H9 (cell line): ENCODE measurements around the gene MTTP. TPM values are rescaled to one million over a fixed set of nuclear protein-coding genes. Genes with fewer than 3 reads are reported as not detected.

Experiments
- DNase-seq: peaks from one replicate; pipeline ENCODE4 v3.0.0-alpha.2; 2017
- H2AFZ ChIP-seq: one replicate; pipeline ENCODE4 v1.6.1; 2013; ENCODE audit warnings: mild to moderate bottlenecking, low read length, control low read depth, moderate library complexity
- H2AK5ac ChIP-seq: 2 replicates; pipeline ENCODE4 v1.6.1; 2013; ENCODE audit warnings: low read length, control low read depth, mixed read lengths; ENCODE audit not compliant: insufficient read length
- H2BK120ac ChIP-seq: one replicate; pipeline ENCODE4 v1.6.1; 2013; ENCODE audit warnings: low read depth, mild to moderate bottlenecking, low read length, control low read depth, inconsistent platforms; ENCODE audit not compliant: poor library complexity, severe bottlenecking
- H2BK12ac ChIP-seq: 2 replicates; pipeline ENCODE4 v1.6.1; 2013; ENCODE audit warnings: low read length, control low read depth, mixed read lengths, low read depth; ENCODE audit not compliant: insufficient read length
- H2BK15ac ChIP-seq: 2 replicates; pipeline ENCODE4 v1.6.1; 2013; ENCODE audit warnings: low read depth, low read length, control low read depth
- H2BK20ac ChIP-seq: one replicate; pipeline ENCODE4 v1.6.1; 2013; ENCODE audit warnings: low read depth, mild to moderate bottlenecking, low read length, control low read depth, inconsistent platforms; ENCODE audit not compliant: poor library complexity, severe bottlenecking
- H2BK5ac ChIP-seq: 2 replicates; pipeline ENCODE4 v1.6.1; 2013; ENCODE audit warnings: low read length, control low read depth, mixed read lengths; ENCODE audit not compliant: insufficient read length
- H3K14ac ChIP-seq: 2 replicates; pipeline ENCODE4 v1.6.1; 2013; ENCODE audit warnings: low read length, control low read depth; ENCODE audit not compliant: insufficient read depth
- H3K18ac ChIP-seq: 2 replicates; pipeline ENCODE4 v1.6.1; 2013; ENCODE audit warnings: low read depth, mild to moderate bottlenecking, mixed read lengths, low read length, control low read depth; ENCODE audit not compliant: insufficient read length
- H3K23ac ChIP-seq: 2 replicates; pipeline ENCODE4 v1.6.1; 2013; ENCODE audit warnings: low read length, control low read depth, mixed read lengths, low read depth; ENCODE audit not compliant: insufficient read length
- H3K23me2 ChIP-seq: 2 replicates; pipeline ENCODE4 v1.6.1; 2013; ENCODE audit warnings: low read depth, mild to moderate bottlenecking, mixed read lengths, low read length, control low read depth; ENCODE audit not compliant: insufficient read length, poor library complexity, severe bottlenecking
- H3K27ac ChIP-seq: 2 replicates; pipeline ENCODE4 v1.5.1; 2013; ENCODE audit warnings: low read length, control low read depth, mixed read lengths, low read depth; ENCODE audit not compliant: insufficient read length
- H3K27me3 ChIP-seq: 2 replicates; pipeline ENCODE4 v1.6.1; 2013; ENCODE audit warnings: low read length, control low read depth, inconsistent platforms; ENCODE audit not compliant: insufficient read depth
- H3K4ac ChIP-seq: 2 replicates; pipeline ENCODE4 v1.6.1; 2013; ENCODE audit warnings: low read depth, mild to moderate bottlenecking, control low read depth, inconsistent platforms, low read length, moderate library complexity
- H3K4me1 ChIP-seq: 2 replicates; pipeline ENCODE4 v1.6.1; 2013; ENCODE audit warnings: low read length, control low read depth, inconsistent platforms; ENCODE audit not compliant: insufficient read depth
- H3K4me2 ChIP-seq: 2 replicates; pipeline ENCODE4 v1.6.1; 2013; ENCODE audit warnings: low read length, control low read depth, mixed read lengths; ENCODE audit not compliant: insufficient read length, insufficient read depth
- H3K56ac ChIP-seq: 2 replicates; pipeline ENCODE4 v1.6.1; 2013; ENCODE audit warnings: low read depth, mild to moderate bottlenecking, mixed read lengths, low read length, control low read depth; ENCODE audit not compliant: insufficient read length
- H3K79me1 ChIP-seq: 2 replicates; pipeline ENCODE4 v1.6.1; 2013; ENCODE audit warnings: low read depth, mild to moderate bottlenecking, moderate library complexity, low read length, control low read depth, inconsistent platforms; ENCODE audit not compliant: insufficient read depth, poor library complexity, severe bottlenecking
- H3K79me2 ChIP-seq: 2 replicates; pipeline ENCODE4 v1.6.1; 2013; ENCODE audit warnings: low read length, control low read depth, inconsistent platforms; ENCODE audit not compliant: insufficient read depth
- H3K9ac ChIP-seq: 2 replicates; pipeline ENCODE4 v1.6.1; 2013; ENCODE audit warnings: low read length, control low read depth, mixed read lengths; ENCODE audit not compliant: insufficient read length; ENCODE audit errors: extremely low read depth
- H3K9me3 ChIP-seq: one replicate; pipeline ENCODE4 v1.6.1; 2013; ENCODE audit warnings: low read depth, low read length, inconsistent platforms; ENCODE audit not compliant: control insufficient read depth
- H3T11ph ChIP-seq: one replicate; pipeline ENCODE4 v1.6.1; 2013; ENCODE audit warnings: mild to moderate bottlenecking, low read length, control low read depth, inconsistent platforms
- H4K20me1 ChIP-seq: one replicate; pipeline ENCODE4 v1.6.1; 2013; ENCODE audit not compliant: control insufficient read depth, insufficient read length, insufficient read depth
- H4K5ac ChIP-seq: 2 replicates; pipeline ENCODE4 v1.6.1; 2013; ENCODE audit warnings: low read depth, mild to moderate bottlenecking, mixed read lengths, low read length, control low read depth; ENCODE audit not compliant: insufficient read length
- H4K8ac ChIP-seq: replicated peaks from 2 replicates; pipeline ENCODE4 v1.6.1; 2013; ENCODE audit warnings: low read length, control low read depth, mixed read lengths, low read depth; ENCODE audit not compliant: insufficient read length
- H4K91ac ChIP-seq: 2 replicates; pipeline ENCODE4 v1.6.1; 2013; ENCODE audit warnings: low read depth, mild to moderate bottlenecking, moderate library complexity, mixed read lengths, low read length, control low read depth; ENCODE audit not compliant: insufficient read length
- H3K27ac Mint-ChIP-seq, 3 experiments: 2 replicates in 2 of 3; 3 replicates in 1 of 3; pipeline ENCODE4 v1.8.0; 2020 to 2021; ENCODE audit warnings: mixed read lengths in 3 of 3, mild to moderate bottlenecking in 1 of 3, moderate library complexity in 1 of 3
- H3K27me3 Mint-ChIP-seq: 2 replicates; pipeline ENCODE4 v1.8.0; 2021; ENCODE audit warnings: low read depth, mild to moderate bottlenecking, moderate library complexity, mixed read lengths
- H3K36me3 Mint-ChIP-seq, 3 experiments: 2 replicates in 2 of 3; 3 replicates in 1 of 3; pipeline ENCODE4 v1.8.0; 2020 to 2021; ENCODE audit warnings: low read depth in 3 of 3, mixed read lengths in 3 of 3; ENCODE audit not compliant: insufficient read depth in 1 of 3
- H3K4me1 Mint-ChIP-seq, 2 experiments: 2 replicates each; pipeline ENCODE4 v1.8.0; 2020; ENCODE audit warnings: mixed read lengths in 2 of 2
- H3K4me3 Mint-ChIP-seq, 2 experiments: 2 replicates in 1 of 2; 3 replicates in 1 of 2; pipeline ENCODE4 v1.8.0; 2020 to 2021; ENCODE audit warnings: mild to moderate bottlenecking in 2 of 2, mixed read lengths in 2 of 2, moderate library complexity in 1 of 2
- H3K9me3 Mint-ChIP-seq, 2 experiments: 2 replicates in 1 of 2; 3 replicates in 1 of 2; pipeline ENCODE4 v1.8.0; 2020; ENCODE audit warnings: mild to moderate bottlenecking in 2 of 2, mixed read lengths in 2 of 2, moderate library complexity in 1 of 2
- total RNA-seq: library from RNA; stranded (reverse); gene quantifications from 2 replicates; pipeline ENCODE4 v1.2.1, GENCODE V29; 2021
- TF ChIP-seq, protein P1 (sequence below): fragments of 200-600 bp; sonication (generic); conservative IDR thresholded peaks from 3 replicates; pipeline ENCODE4 v1.8.0; 2021; ENCODE audit warnings: antibody characterized with exemption, mild to moderate bottlenecking

The MTTP gene
- total RNA-seq, 1 experiment from 2014 or later = 0.46 TPM

DNA sequence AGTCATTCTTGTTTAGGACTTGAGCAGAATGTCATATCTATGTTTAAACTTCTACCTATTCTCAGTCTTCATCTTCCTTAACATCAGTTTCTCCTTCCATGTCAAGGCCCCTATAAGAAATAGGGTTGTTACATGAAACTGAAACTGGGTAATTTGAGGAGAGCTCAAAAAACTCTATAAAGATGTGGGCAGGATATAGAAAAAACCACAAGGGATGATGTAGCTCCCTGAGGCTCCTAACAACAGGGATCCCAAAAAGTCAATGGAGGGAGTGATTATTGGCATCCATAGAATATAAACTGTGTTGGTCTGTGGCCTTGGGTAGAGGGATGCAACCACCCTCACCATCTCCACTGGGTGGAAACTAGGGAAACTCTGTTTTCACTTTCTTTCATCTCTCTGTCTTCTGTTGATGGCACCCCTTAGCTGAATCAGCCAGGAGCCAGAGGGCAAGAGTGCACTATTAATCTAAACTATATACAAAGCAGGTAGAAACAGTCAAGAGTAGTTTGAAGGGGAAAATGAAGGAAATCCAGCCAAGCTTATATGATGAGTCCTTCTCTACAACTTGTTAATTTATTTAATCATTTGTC lies 55.4 kb downstream of the MTTP start:
- Histone ChIP-seq H2BK120ac (no peak overlapping the region), H4K91ac (no peak overlapping the region), H3K9me3 (no peaks in the 10 kb centered on the region), H3K4me1 (no peaks in the 10 kb centered on the region; the same call in 1 of the 2 replicates), H3K27ac (no peak overlapping the region), H2AK5ac (no peak overlapping the region), H3K27me3 (no peaks in the 10 kb centered on the region), H3K9ac (no peak overlapping the region), H3K56ac (no peak overlapping the region), H4K20me1 (no peaks in the 10 kb centered on the region), H2BK12ac (no peak overlapping the region), H3K23me2 (no peaks in the 10 kb centered on the region), H4K5ac (no peak overlapping the region), H4K8ac (no peak overlapping the region), H2AFZ (no peak overlapping the region), H3K23ac (no peak overlapping the region), H3K79me1 (no peaks in the 10 kb centered on the region), H2BK5ac (no peak overlapping the region), H3K4ac (no peak overlapping the region), H3K4me2 (no peak overlapping the region), H3K14ac (no peak overlapping the region), H3T11ph (no peak overlapping the region), H3K18ac (no peak overlapping the region), H3K79me2 (no peaks in the 10 kb centered on the region), H2BK15ac (no peak overlapping the region), H2BK20ac (no peak overlapping the region)
- H3K4me1 Mint-ChIP-seq = peaks cover 0 to 8% of the 10 kb centered on the region in 2 experiments; a peak in 2 of 4 replicates
- H3K27me3 Mint-ChIP-seq = no peaks in the 10 kb centered on the region
- H3K9me3 Mint-ChIP-seq = no peaks in the 10 kb centered on the region; a peak in 1 of 5 replicates
- H3K4me3 Mint-ChIP-seq = no peak overlapping the region
- H3K36me3 Mint-ChIP-seq = no peaks in the 10 kb centered on the region
- no peak for DNase-seq
- TF ChIP-seq, protein P1, sequence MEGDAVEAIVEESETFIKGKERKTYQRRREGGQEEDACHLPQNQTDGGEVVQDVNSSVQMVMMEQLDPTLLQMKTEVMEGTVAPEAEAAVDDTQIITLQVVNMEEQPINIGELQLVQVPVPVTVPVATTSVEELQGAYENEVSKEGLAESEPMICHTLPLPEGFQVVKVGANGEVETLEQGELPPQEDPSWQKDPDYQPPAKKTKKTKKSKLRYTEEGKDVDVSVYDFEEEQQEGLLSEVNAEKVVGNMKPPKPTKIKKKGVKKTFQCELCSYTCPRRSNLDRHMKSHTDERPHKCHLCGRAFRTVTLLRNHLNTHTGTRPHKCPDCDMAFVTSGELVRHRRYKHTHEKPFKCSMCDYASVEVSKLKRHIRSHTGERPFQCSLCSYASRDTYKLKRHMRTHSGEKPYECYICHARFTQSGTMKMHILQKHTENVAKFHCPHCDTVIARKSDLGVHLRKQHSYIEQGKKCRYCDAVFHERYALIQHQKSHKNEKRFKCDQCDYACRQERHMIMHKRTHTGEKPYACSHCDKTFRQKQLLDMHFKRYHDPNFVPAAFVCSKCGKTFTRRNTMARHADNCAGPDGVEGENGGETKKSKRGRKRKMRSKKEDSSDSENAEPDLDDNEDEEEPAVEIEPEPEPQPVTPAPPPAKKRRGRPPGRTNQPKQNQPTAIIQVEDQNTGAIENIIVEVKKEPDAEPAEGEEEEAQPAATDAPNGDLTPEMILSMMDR = no peak
- no peak overlapping the region for H3K27ac Mint-ChIP-seq
